MCF 10A (cell line): Measurements from ENCODE around the gene CACNG3. TPM values are rescaled to one million over a fixed set of nuclear protein-coding genes. Genes with fewer than 3 reads are reported as not detected.

Experiments used
- BruUV-seq: library from RNA; stranded (reverse); fragments of 400-500 nt; replicated peaks from 2 replicates; lab custom pipeline; 2021; lab: Mats Ljungman, UMichigan
- CTCF ChIA-PET: fragments of 300-600 bp; sonication (Branson Sonifier 250); formaldehyde crosslinking; extraction: SDS; loops from one replicate; lab custom pipeline; 2021; ENCODE audit warnings: antibody characterized with exemption, inconsistent platforms; lab: Yijun Ruan, JAX
- POLR2A ChIA-PET: fragments of 300-600, 350-650 bp; sonication (Branson Sonifier 250); formaldehyde crosslinking; extraction: SDS; loops from one replicate; lab custom pipeline; 2020; ENCODE audit warnings: antibody characterized with exemption, inconsistent platforms; lab: Yijun Ruan, JAX
- DNase-seq: peaks from one replicate; pipeline ENCODE4 v3.0.0-alpha.2; 2018; ENCODE audit not compliant: unreplicated experiment
- H3K27ac Mint-ChIP-seq: one replicate; pipeline ENCODE4 v1.8.0; 2022; ENCODE audit warnings: mild to moderate bottlenecking, low read depth, mixed read lengths; ENCODE audit not compliant: unreplicated experiment
- H3K27me3 Mint-ChIP-seq: one replicate; pipeline ENCODE4 v1.8.0; 2022; ENCODE audit warnings: mixed read lengths; ENCODE audit not compliant: insufficient read depth, unreplicated experiment
- H3K36me3 Mint-ChIP-seq: one replicate; pipeline ENCODE4 v1.8.0; 2022; ENCODE audit warnings: mild to moderate bottlenecking, moderate library complexity, mixed read lengths; ENCODE audit not compliant: insufficient read depth, unreplicated experiment
- H3K4me1 Mint-ChIP-seq: one replicate; pipeline ENCODE4 v1.8.0; 2022; ENCODE audit warnings: mixed read lengths; ENCODE audit not compliant: insufficient read depth, unreplicated experiment
- H3K4me3 Mint-ChIP-seq: one replicate; pipeline ENCODE4 v1.8.0; 2022; ENCODE audit warnings: mild to moderate bottlenecking, moderate library complexity, mixed read lengths; ENCODE audit not compliant: unreplicated experiment
- H3K9me3 Mint-ChIP-seq: one replicate; pipeline ENCODE4 v1.8.0; 2022; ENCODE audit warnings: mixed read lengths; ENCODE audit not compliant: unreplicated experiment
- CTCF ChIP-seq: fragments of 200-600 bp; IDR thresholded peaks from one replicate; pipeline ENCODE4 v1.8.0; 2022; ENCODE audit warnings: antibody characterized with exemption, mild to moderate bottlenecking; ENCODE audit not compliant: unreplicated experiment
- intact Hi-C: fragments of 100-400 bp; cut with micrococcal nuclease; formaldehyde crosslinking; loops from 2 replicates; pipeline ENCODE4 v1.14.1; 2022
- total RNA-seq: library from RNA; stranded (reverse); gene quantifications from 2 replicates; pipeline ENCODE4 v1.2.3, GENCODE V29; 2022

CACNG3 gene
- total RNA-seq, 1 experiment from 2014 or later = not detected

- intact Hi-C loops = no loop called here
- Mint-ChIP-seq H3K36me3 (no peaks in the 10 kb centered on the region), H3K27me3 (peaks cover 7% of the 10 kb centered on the region), H3K27ac (no peak overlapping the region), H3K4me3 (no peak overlapping the region), H3K9me3 (no peaks in the 10 kb centered on the region), H3K4me1 (no peaks in the 10 kb centered on the region)
- ChIA-PET POLR2A (no interaction called here), CTCF (no interaction called here)
- TF ChIP-seq CTCF = no peak
- no peak for DNase-seq
- BruUV-seq = no TSS peak
Measured at GRCh38 chr16:24348545-24349290, 92.6 kb downstream of the CACNG3 start.

GRCh38 chr16:24349320-24349719 is 93.2 kb downstream of the CACNG3 start:
- Mint-ChIP-seq H3K27ac (no peak overlapping the region), H3K9me3 (no peaks in the 10 kb centered on the region), H3K36me3 (no peaks in the 10 kb centered on the region), H3K4me3 (no peak overlapping the region), H3K4me1 (no peaks in the 10 kb centered on the region), H3K27me3 (peaks cover 7% of the 10 kb centered on the region)
- POLR2A ChIA-PET = no interaction called here
- no TSS peak for BruUV-seq
- DNase-seq = no peak
- intact Hi-C loops = no loop called here
- CTCF ChIA-PET = no interaction called here
- TF ChIP-seq CTCF = no peak

GRCh38 chr16:24352746-24353145 is 96.6 kb downstream of the CACNG3 start:
- H3K9me3 Mint-ChIP-seq = no peaks in the 10 kb centered on the region
- no peak overlapping the region for H3K27ac Mint-ChIP-seq
- no peaks in the 10 kb centered on the region for H3K4me1 Mint-ChIP-seq
- intact Hi-C loops = no loop called here
- ChIA-PET POLR2A (no interaction called here), CTCF (no interaction called here)
- H3K27me3 Mint-ChIP-seq = peaks cover 19% of the 10 kb centered on the region
- no peak for TF ChIP-seq CTCF
- H3K4me3 Mint-ChIP-seq = no peak overlapping the region
- BruUV-seq = no TSS peak
- no peaks in the 10 kb centered on the region for H3K36me3 Mint-ChIP-seq
- no peak for DNase-seq

GRCh38 chr16:24353622-24354021 is 97.5 kb downstream of the CACNG3 start:
- no peak overlapping the region for H3K27ac Mint-ChIP-seq
- TF ChIP-seq CTCF = no peak
- peaks cover 24% of the 10 kb centered on the region for H3K27me3 Mint-ChIP-seq
- POLR2A ChIA-PET = interaction anchor here (0.5 kb wide), 1 partner anchor 168 kb away, joined by 3 read pairs; no protein-coding TSS in a partner anchor
- no peak overlapping the region for H3K4me3 Mint-ChIP-seq
- intact Hi-C loops = no loop called here
- no peaks in the 10 kb centered on the region for H3K9me3 Mint-ChIP-seq
- no peaks in the 10 kb centered on the region for H3K4me1 Mint-ChIP-seq
- no peaks in the 10 kb centered on the region for H3K36me3 Mint-ChIP-seq
- no peak for DNase-seq
- no TSS peak for BruUV-seq
- CTCF ChIA-PET = interaction anchor here (0.6 kb wide), 1 partner anchor 173 kb away, joined by 3 read pairs; no protein-coding TSS in a partner anchor
